Hepatocyte (in vitro differentiated cells): ENCODE measurements around the gene CST7. TPM values are rescaled to one million over a fixed set of nuclear protein-coding genes. Genes with fewer than 3 reads are reported as not detected.

Experiments
- DNase-seq: peaks from one replicate; pipeline ENCODE4 v3.0.0-alpha.2; 2016; ENCODE audit warnings: low spot score
- H2AFZ ChIP-seq: fragments of 200-600 bp; sonication (generic); 2 replicates; pipeline ENCODE4 v1.6.0; 2016; ENCODE audit warnings: antibody characterized with exemption, mild to moderate bottlenecking
- H3K27ac ChIP-seq: fragments of 200-600 bp; sonication (generic); 2 replicates; pipeline ENCODE4 v1.5.1; 2016; ENCODE audit warnings: mild to moderate bottlenecking
- H3K27me3 ChIP-seq: fragments of 200-600 bp; sonication (generic); 2 replicates; pipeline ENCODE4 v1.6.1; 2016
- H3K36me3 ChIP-seq: fragments of 200-600 bp; sonication (generic); replicated peaks from 2 replicates; pipeline ENCODE4 v1.5.1; 2016; ENCODE audit warnings: low read depth; ENCODE audit not compliant: insufficient read depth
- H3K4me1 ChIP-seq: fragments of 200-600 bp; sonication (generic); 2 replicates; pipeline ENCODE4 v1.5.1; 2016; ENCODE audit warnings: mild to moderate bottlenecking, moderate library complexity; ENCODE audit not compliant: insufficient read depth
- H3K4me2 ChIP-seq: fragments of 200-600 bp; sonication (generic); 2 replicates; pipeline ENCODE4 v1.6.0; 2016
- H3K4me3 ChIP-seq: fragments of 200-600 bp; sonication (generic); 2 replicates; pipeline ENCODE4 v1.5.1; 2016; ENCODE audit warnings: mild to moderate bottlenecking
- H3K79me2 ChIP-seq: fragments of 200-600 bp; sonication (generic); 2 replicates; pipeline ENCODE4 v1.6.0; 2017; ENCODE audit warnings: mild to moderate bottlenecking
- H3K9me2 ChIP-seq: fragments of 200-600 bp; sonication (generic); replicated peaks from 2 replicates; pipeline ENCODE4 v1.6.0; 2017; ENCODE audit warnings: mild to moderate bottlenecking; ENCODE audit not compliant: insufficient read depth
- H3K9me3 ChIP-seq: fragments of 200-600 bp; sonication (generic); 2 replicates; pipeline ENCODE4 v1.5.1; 2016; ENCODE audit warnings: low read depth, mild to moderate bottlenecking
- H4K20me1 ChIP-seq: fragments of 200-600 bp; sonication (generic); 2 replicates; pipeline ENCODE4 v1.6.0; 2016; ENCODE audit warnings: mild to moderate bottlenecking; ENCODE audit not compliant: insufficient read depth, poor library complexity, severe bottlenecking
- EZH2 ChIP-seq: fragments of 200-600 bp; sonication (generic); IDR thresholded peaks from 2 replicates; pipeline ENCODE4 v1.6.1; 2016; ENCODE audit warnings: antibody characterized with exemption, mild to moderate bottlenecking, borderline replicate concordance
- EZH2phosphoT487 ChIP-seq: fragments of 200-600 bp; sonication (generic); IDR thresholded peaks from one replicate; pipeline ENCODE4 v1.6.1; 2018; ENCODE audit warnings: antibody characterized with exemption, mild to moderate bottlenecking, low read depth, moderate library complexity; ENCODE audit not compliant: unreplicated experiment, severe bottlenecking
- WGBS: methylation state at CpG from one replicate; pipeline ENCODE4 v1.1.6; 2016; ENCODE audit warnings: low lambda C conversion rate; ENCODE audit errors: missing lambda C conversion rate; 5-methylcytosine and 5-hydroxymethylcytosine counted together
- polyA plus RNA-seq: library from polyadenylated mRNA; unstranded; fragments of >200 nt; fragmentation: Nextera tagmentation; extraction: Ambion mirVana; gene quantifications from 2 replicates; pipeline ENCODE4 v1.2.1, GENCODE V29; 2016
- total RNA-seq: library from RNA; depleted of rRNA; stranded (reverse); fragments of >200 nt; gene quantifications from 2 replicates; pipeline ENCODE4 v1.2.3, GENCODE V29; 2014
- TF ChIP-seq, protein P1 (sequence below): fragments of 200-600 bp; sonication (generic); IDR thresholded peaks from 2 replicates; pipeline ENCODE4 v1.5.1; 2016; ENCODE audit warnings: antibody characterized with exemption, mild to moderate bottlenecking; ENCODE audit not compliant: poor library complexity

Gene CST7
- total and polyA plus RNA-seq, 2 experiments from 2014 or later: not detected

DNA sequence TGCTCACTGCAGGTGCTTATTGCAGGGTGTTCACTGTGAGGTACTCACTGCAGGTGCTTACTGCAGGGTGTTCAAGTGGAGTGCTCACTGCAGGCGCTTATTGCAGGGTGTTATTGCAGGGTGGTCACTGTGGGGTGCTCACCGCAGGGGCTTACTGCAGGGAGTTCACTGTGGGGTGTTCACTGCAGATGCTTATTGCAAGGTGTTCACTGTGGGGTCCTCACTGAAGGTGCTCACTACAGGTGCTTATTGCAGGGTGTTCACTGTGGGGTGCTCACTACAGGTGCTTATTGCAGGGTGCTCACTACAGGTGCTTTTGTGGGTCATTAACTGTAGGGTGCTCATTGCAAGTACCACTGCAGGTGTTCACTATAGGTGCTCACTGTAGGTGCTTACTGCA is 23.3 kb downstream of the CST7 start:
- H3K79me2 ChIP-seq: peaks cover 7% of the 10 kb centered on the region
- no peak overlapping the region for H3K27ac ChIP-seq
- no peak for TF ChIP-seq EZH2phosphoT487
- TF ChIP-seq, protein P1, sequence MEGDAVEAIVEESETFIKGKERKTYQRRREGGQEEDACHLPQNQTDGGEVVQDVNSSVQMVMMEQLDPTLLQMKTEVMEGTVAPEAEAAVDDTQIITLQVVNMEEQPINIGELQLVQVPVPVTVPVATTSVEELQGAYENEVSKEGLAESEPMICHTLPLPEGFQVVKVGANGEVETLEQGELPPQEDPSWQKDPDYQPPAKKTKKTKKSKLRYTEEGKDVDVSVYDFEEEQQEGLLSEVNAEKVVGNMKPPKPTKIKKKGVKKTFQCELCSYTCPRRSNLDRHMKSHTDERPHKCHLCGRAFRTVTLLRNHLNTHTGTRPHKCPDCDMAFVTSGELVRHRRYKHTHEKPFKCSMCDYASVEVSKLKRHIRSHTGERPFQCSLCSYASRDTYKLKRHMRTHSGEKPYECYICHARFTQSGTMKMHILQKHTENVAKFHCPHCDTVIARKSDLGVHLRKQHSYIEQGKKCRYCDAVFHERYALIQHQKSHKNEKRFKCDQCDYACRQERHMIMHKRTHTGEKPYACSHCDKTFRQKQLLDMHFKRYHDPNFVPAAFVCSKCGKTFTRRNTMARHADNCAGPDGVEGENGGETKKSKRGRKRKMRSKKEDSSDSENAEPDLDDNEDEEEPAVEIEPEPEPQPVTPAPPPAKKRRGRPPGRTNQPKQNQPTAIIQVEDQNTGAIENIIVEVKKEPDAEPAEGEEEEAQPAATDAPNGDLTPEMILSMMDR: no peak
- no peak for TF ChIP-seq EZH2
- H3K9me2 ChIP-seq: no peaks in the 10 kb centered on the region
- no peak overlapping the region for H3K4me3 ChIP-seq
- DNase-seq: no peak
- no peaks in the 10 kb centered on the region for H3K9me3 ChIP-seq
- H3K4me1 ChIP-seq: no peaks in the 10 kb centered on the region
- no peak overlapping the region for H2AFZ ChIP-seq
- no peak overlapping the region for H3K4me2 ChIP-seq
- H3K27me3 ChIP-seq: no peaks in the 10 kb centered on the region
- no peaks in the 10 kb centered on the region for H4K20me1 ChIP-seq
- peaks cover 6% of the 10 kb centered on the region for H3K36me3 ChIP-seq
- WGBS: 95% methylated on average over 2 of the region's 2 CpGs

DNA sequence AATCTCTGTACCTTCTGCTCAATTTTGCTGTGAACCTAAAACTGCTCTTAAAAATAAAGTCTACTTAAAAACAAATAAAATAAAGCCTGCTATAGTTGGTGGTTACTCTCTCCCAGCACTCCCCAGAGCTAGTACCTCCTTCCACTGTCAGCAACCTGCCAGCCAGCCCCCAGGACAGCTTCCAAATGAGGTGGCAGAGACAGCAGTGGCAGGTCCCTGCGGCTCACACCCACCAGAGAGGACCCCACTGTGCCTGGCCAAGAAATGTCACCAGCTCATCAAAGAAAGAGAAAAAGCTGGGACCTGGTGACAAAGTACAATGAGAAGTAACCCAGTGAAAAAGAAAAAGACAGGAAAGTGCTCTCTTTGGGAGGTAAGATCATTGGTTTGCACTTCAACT is 28.3 kb downstream of the CST7 start:
- H2AFZ ChIP-seq: no peak overlapping the region
- H3K9me2 ChIP-seq: no peaks in the 10 kb centered on the region
- no peaks in the 10 kb centered on the region for H3K4me1 ChIP-seq
- H4K20me1 ChIP-seq: no peaks in the 10 kb centered on the region
- H3K27me3 ChIP-seq: no peaks in the 10 kb centered on the region
- 100% methylated on average over 1 of the region's 1 CpG for WGBS
- no peak for TF ChIP-seq EZH2phosphoT487
- TF ChIP-seq, protein P1: no peak
- no peak for TF ChIP-seq EZH2
- DNase-seq: no peak
- peaks cover 6% of the 10 kb centered on the region for H3K36me3 ChIP-seq
- peaks cover 7% of the 10 kb centered on the region for H3K79me2 ChIP-seq
- no peak overlapping the region for H3K4me2 ChIP-seq
- no peak overlapping the region for H3K4me3 ChIP-seq
- no peak overlapping the region for H3K27ac ChIP-seq
- H3K9me3 ChIP-seq: no peaks in the 10 kb centered on the region

DNA sequence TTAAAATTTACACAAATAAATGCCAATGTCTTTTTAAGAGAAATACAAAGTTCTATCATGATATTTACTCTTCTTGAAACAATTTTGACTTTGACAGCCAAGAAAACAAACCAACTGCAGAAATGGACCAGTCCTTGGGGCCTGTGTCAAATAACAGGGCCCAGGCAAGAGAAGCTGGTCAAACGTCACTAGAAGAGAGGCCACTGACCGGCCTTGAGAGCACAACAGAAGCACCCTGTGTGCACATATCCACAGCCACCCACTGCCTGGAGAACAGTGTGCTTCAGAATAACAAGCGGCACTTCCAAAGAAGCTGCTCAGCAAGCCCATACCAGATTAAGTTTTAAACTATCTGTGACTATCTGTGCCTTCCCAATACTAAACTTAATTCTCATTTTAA is 28.7 kb downstream of the CST7 start:
- no peaks in the 10 kb centered on the region for H3K4me1 ChIP-seq
- H3K4me2 ChIP-seq: no peak overlapping the region
- H3K27ac ChIP-seq: no peak overlapping the region
- peaks cover 6% of the 10 kb centered on the region for H3K36me3 ChIP-seq
- H4K20me1 ChIP-seq: no peaks in the 10 kb centered on the region
- no peaks in the 10 kb centered on the region for H3K9me3 ChIP-seq
- no peak overlapping the region for H2AFZ ChIP-seq
- H3K27me3 ChIP-seq: no peaks in the 10 kb centered on the region
- H3K4me3 ChIP-seq: no peak overlapping the region
- DNase-seq: no peak
- H3K9me2 ChIP-seq: no peaks in the 10 kb centered on the region
- 88% methylated on average over 3 of the region's 3 CpGs for WGBS
- H3K79me2 ChIP-seq: peaks cover 9% of the 10 kb centered on the region
- TF ChIP-seq EZH2phosphoT487 (no peak), EZH2 (no peak)
- TF ChIP-seq, protein P1: no peak

DNA sequence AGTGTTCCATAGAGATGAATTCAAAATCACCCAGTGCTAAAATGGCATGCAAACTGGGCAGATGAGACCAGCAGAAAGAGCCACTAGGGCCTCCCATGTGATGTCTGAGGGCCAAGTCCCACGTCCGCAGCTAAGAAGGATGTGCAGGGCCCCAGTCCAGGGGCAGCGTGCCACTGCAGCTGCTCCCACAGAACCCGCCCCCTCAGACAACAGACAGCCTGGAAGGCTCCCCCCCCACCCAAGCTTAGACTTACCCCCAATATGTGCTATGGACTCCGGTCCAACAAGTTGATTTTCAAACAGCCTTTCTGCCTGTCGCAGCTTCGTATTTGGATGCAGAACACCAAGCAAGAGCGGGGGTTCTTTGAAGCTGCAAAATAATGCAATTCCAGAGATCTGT is 29.4 kb downstream of the CST7 start:
- TF ChIP-seq EZH2phosphoT487 (no peak), EZH2 (no peak)
- TF ChIP-seq, protein P1: no peak
- no peaks in the 10 kb centered on the region for H4K20me1 ChIP-seq
- H3K4me3 ChIP-seq: no peak overlapping the region
- no peak overlapping the region for H3K27ac ChIP-seq
- H3K36me3 ChIP-seq: peaks cover 6% of the 10 kb centered on the region
- over 99% methylated on average over 8 of the region's 8 CpGs for WGBS
- H3K4me2 ChIP-seq: no peak overlapping the region
- H2AFZ ChIP-seq: no peak overlapping the region
- DNase-seq: no peak
- no peaks in the 10 kb centered on the region for H3K9me3 ChIP-seq
- no peaks in the 10 kb centered on the region for H3K9me2 ChIP-seq
- H3K4me1 ChIP-seq: no peaks in the 10 kb centered on the region
- H3K79me2 ChIP-seq: peaks cover 15% of the 10 kb centered on the region
- no peaks in the 10 kb centered on the region for H3K27me3 ChIP-seq
